ENCODE results near the gene TES.

GRCh38 chr7:116273918-116274301 lies 63.6 kb downstream of the TES start:
- TF ChIP-seq CTCF (IDR thresholded peaks at IDR 0.05) (no peak), EP300 (IDR thresholded peaks at IDR 0.05; ENCODE audit: low read depth) (no peak), POLR2AphosphoS5 (IDR thresholded peaks at IDR 0.05) (no peak)

All from transverse colon (tissue), 4 donors.